IPS DF 6.9 (cell line): Measurements from ENCODE around the gene KDM5A.

Source experiments
- DNase-seq: peaks from one replicate; pipeline ENCODE4 v3.0.0-alpha.2; 2013; ENCODE audit warnings: low read depth, low spot score
- H3K27ac ChIP-seq: one replicate; pipeline ENCODE4 v1.5.1; 2013; ENCODE audit warnings: low read length, control low read depth
- H3K27me3 ChIP-seq: 2 replicates; pipeline ENCODE4 v1.6.1; 2013; ENCODE audit warnings: mild to moderate bottlenecking, low read length; ENCODE audit not compliant: control insufficient read depth, insufficient read depth
- H3K36me3 ChIP-seq: 2 replicates; pipeline ENCODE4 v1.6.1; 2013; ENCODE audit warnings: low read length; ENCODE audit not compliant: control insufficient read depth, insufficient read depth
- H3K4me1 ChIP-seq: 2 replicates; pipeline ENCODE4 v1.6.1; 2013; ENCODE audit warnings: low read length; ENCODE audit not compliant: control insufficient read depth, insufficient read depth
- H3K4me3 ChIP-seq: 2 replicates; pipeline ENCODE4 v1.5.1; 2013; ENCODE audit warnings: mild to moderate bottlenecking, low read length
- H3K9me3 ChIP-seq: 2 replicates; pipeline ENCODE4 v1.6.1; 2013; ENCODE audit warnings: low read length, inconsistent platforms; ENCODE audit not compliant: control insufficient read depth, insufficient read depth
- WGBS: extraction: QIAGEN DNeasy Blood & Tissue Kit; methylation state at CpG from one replicate; pipeline ENCODE4 v1.1.7; 2013; ENCODE audit warnings: mixed read lengths, missing lambda C conversion rate; ENCODE audit not compliant: insufficient read length, insufficient coverage; 5-methylcytosine and 5-hydroxymethylcytosine counted together

The KDM5A gene

GRCh38 chr12:334125-334524 is 55.0 kb downstream of the KDM5A start:
- peaks cover 5% of the 10 kb centered on the region; the same call in 1 of the 2 replicates for H3K36me3 ChIP-seq
- no peak overlapping the region for H3K4me3 ChIP-seq
- no peaks in the 10 kb centered on the region for H3K27me3 ChIP-seq
- WGBS = no CpG with 5 or more reads among the region's 1 CpG
- H3K27ac ChIP-seq = no peak overlapping the region
- no peaks in the 10 kb centered on the region for H3K4me1 ChIP-seq
- no peak for DNase-seq
- H3K9me3 ChIP-seq = no peaks in the 10 kb centered on the region

- Histone ChIP-seq H3K4me1 (no peaks in the 10 kb centered on the region), H3K9me3 (no peaks in the 10 kb centered on the region), H3K4me3 (no peak overlapping the region), H3K27ac (no peak overlapping the region), H3K27me3 (no peaks in the 10 kb centered on the region), H3K36me3 (peaks cover 5% of the 10 kb centered on the region; the same call in 1 of the 2 replicates)
- no CpG with 5 or more reads among the region's 2 CpGs for WGBS
- DNase-seq = no peak
Measured at GRCh38 chr12:332581-333205, 56.4 kb downstream of the KDM5A start.

- no CpG with 5 or more reads among the region's 1 CpG for WGBS
- no peaks in the 10 kb centered on the region for H3K9me3 ChIP-seq
- DNase-seq = no peak
- H3K27ac ChIP-seq = no peak overlapping the region
- peaks cover 5% of the 10 kb centered on the region; the same call in 1 of the 2 replicates for H3K36me3 ChIP-seq
- no peak overlapping the region for H3K4me3 ChIP-seq
- H3K27me3 ChIP-seq = no peaks in the 10 kb centered on the region
- no peaks in the 10 kb centered on the region for H3K4me1 ChIP-seq
Measured at GRCh38 chr12:331287-331686, 57.8 kb downstream of the KDM5A start.

GRCh38 chr12:325906-326305 is 63.2 kb downstream of the KDM5A start:
- DNase-seq = no peak
- Histone ChIP-seq H3K27ac (no peak overlapping the region), H3K4me1 (no peaks in the 10 kb centered on the region), H3K9me3 (no peaks in the 10 kb centered on the region), H3K36me3 (no peaks in the 10 kb centered on the region), H3K27me3 (no peaks in the 10 kb centered on the region), H3K4me3 (no peak overlapping the region)
- no CpG with 5 or more reads among the region's 6 CpGs for WGBS

GRCh38 chr12:323507-323906 is 65.6 kb downstream of the KDM5A start:
- no CpG with 5 or more reads among the region's 2 CpGs for WGBS
- H3K27ac ChIP-seq = no peak overlapping the region
- H3K4me3 ChIP-seq = no peak overlapping the region
- H3K4me1 ChIP-seq = no peaks in the 10 kb centered on the region
- no peak for DNase-seq
- H3K36me3 ChIP-seq = no peaks in the 10 kb centered on the region; the same call in 1 of the 2 replicates
- H3K9me3 ChIP-seq = no peaks in the 10 kb centered on the region
- H3K27me3 ChIP-seq = no peaks in the 10 kb centered on the region

- WGBS = no CpG with 5 or more reads among the region's 1 CpG
- no peaks in the 10 kb centered on the region for H3K27me3 ChIP-seq
- H3K4me1 ChIP-seq = no peaks in the 10 kb centered on the region
- H3K36me3 ChIP-seq = peaks cover 8% of the 10 kb centered on the region; the same call in 1 of the 2 replicates
- no peak for DNase-seq
- H3K9me3 ChIP-seq = no peaks in the 10 kb centered on the region
- H3K27ac ChIP-seq = no peak overlapping the region
- no peak overlapping the region for H3K4me3 ChIP-seq
Measured at GRCh38 chr12:321606-322326, 67.4 kb downstream of the KDM5A start.

GRCh38 chr12:318759-319515 is 70.2 kb downstream of the KDM5A start:
- no peaks in the 10 kb centered on the region; the same call in 1 of the 2 replicates for H3K27me3 ChIP-seq
- H3K36me3 ChIP-seq = peaks cover 8% of the 10 kb centered on the region; the same call in 1 of the 2 replicates
- no peaks in the 10 kb centered on the region for H3K9me3 ChIP-seq
- 100% methylated on average over 1 of the region's 9 CpGs for WGBS
- DNase-seq = no peak
- H3K4me3 ChIP-seq = no peak overlapping the region
- no peaks in the 10 kb centered on the region for H3K4me1 ChIP-seq
- no peak overlapping the region for H3K27ac ChIP-seq

- 100% methylated on average over 1 of the region's 2 CpGs for WGBS
- H3K4me3 ChIP-seq = no peak overlapping the region
- DNase-seq = no peak
- H3K4me1 ChIP-seq = no peaks in the 10 kb centered on the region
- H3K27me3 ChIP-seq = no peaks in the 10 kb centered on the region
- no peaks in the 10 kb centered on the region for H3K9me3 ChIP-seq
- H3K27ac ChIP-seq = no peak overlapping the region
- H3K36me3 ChIP-seq = peaks cover 25% of the 10 kb centered on the region
Measured at GRCh38 chr12:308511-308910, 80.6 kb downstream of the KDM5A start.

- Histone ChIP-seq H3K4me3 (no peak overlapping the region), H3K27ac (no peak overlapping the region), H3K4me1 (no peaks in the 10 kb centered on the region), H3K9me3 (no peaks in the 10 kb centered on the region), H3K36me3 (peaks cover 22% of the 10 kb centered on the region), H3K27me3 (no peaks in the 10 kb centered on the region)
- no peak for DNase-seq
- WGBS = no CpG with 5 or more reads among the region's 10 CpGs
Measured at GRCh38 chr12:307406-307805, 81.7 kb downstream of the KDM5A start.

GRCh38 chr12:304805-305204 is 84.3 kb downstream of the KDM5A start:
- DNase-seq = no peak
- no CpG with 5 or more reads among the region's 5 CpGs for WGBS
- peaks cover 14% of the 10 kb centered on the region; the same call in 1 of the 2 replicates for H3K36me3 ChIP-seq
- H3K4me3 ChIP-seq = no peak overlapping the region
- no peaks in the 10 kb centered on the region for H3K9me3 ChIP-seq
- no peaks in the 10 kb centered on the region for H3K27me3 ChIP-seq
- no peak overlapping the region for H3K27ac ChIP-seq
- no peaks in the 10 kb centered on the region for H3K4me1 ChIP-seq
